Ectodermal cell (in vitro differentiated cells): ENCODE data around the gene PRKD3.

Experiments used
- H3K27ac ChIP-seq: 2 replicates; pipeline ENCODE4 v1.7.0; 2013; ENCODE audit warnings: mild to moderate bottlenecking, low read depth, low read length; ENCODE audit not compliant: insufficient read depth, poor library complexity, severe bottlenecking
- H3K27me3 ChIP-seq: 2 replicates; pipeline ENCODE4 v1.7.0; 2013; ENCODE audit warnings: mild to moderate bottlenecking, low read length; ENCODE audit not compliant: insufficient read depth, control insufficient read depth, poor library complexity, severe bottlenecking
- H3K36me3 ChIP-seq: one replicate; pipeline ENCODE4 v1.7.0; 2013; ENCODE audit warnings: low read length; ENCODE audit not compliant: control insufficient read depth, insufficient read depth
- H3K4me1 ChIP-seq: one replicate; pipeline ENCODE4 v1.7.0; 2013; ENCODE audit warnings: low read length; ENCODE audit not compliant: control insufficient read depth, insufficient read depth
- H3K4me3 ChIP-seq: 2 replicates; pipeline ENCODE4 v1.7.0; 2013; ENCODE audit warnings: low read depth, low read length, control low read depth; ENCODE audit not compliant: insufficient read depth
- H3K9me3 ChIP-seq: 2 replicates; pipeline ENCODE4 v1.7.0; 2013; ENCODE audit warnings: mild to moderate bottlenecking, low read length, moderate library complexity; ENCODE audit not compliant: control insufficient read depth
- WGBS, 2 experiments: methylation state at CpG; one replicate each; pipeline ENCODE4 v1.1.7; 2013; ENCODE audit warnings: missing lambda C conversion rate in 2 of 2; 5-methylcytosine and 5-hydroxymethylcytosine counted together

Gene PRKD3

DNA sequence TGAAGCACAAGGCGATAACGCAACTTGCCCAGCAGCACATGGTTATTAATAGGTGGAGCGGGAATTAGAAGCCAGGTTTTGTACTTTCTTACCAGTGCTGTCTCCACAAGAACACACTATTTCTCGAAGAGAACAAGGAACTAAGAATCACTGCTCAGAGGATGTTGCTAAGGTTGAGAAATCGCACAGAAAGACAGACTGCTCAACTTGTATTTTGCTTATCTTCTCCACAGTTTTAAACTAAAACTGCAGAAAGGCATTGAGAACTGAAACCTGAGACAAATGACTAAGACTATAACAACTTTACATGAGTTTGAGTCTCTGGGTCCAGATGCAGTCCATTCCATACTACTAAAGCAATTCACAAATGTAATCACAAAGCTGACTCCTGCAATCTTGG lies 6.2 kb downstream of the PRKD3 start:
- Histone ChIP-seq H3K27ac (no peak overlapping the region), H3K27me3 (no peaks in the 10 kb centered on the region), H3K9me3 (no peaks in the 10 kb centered on the region), H3K4me3 (no peak overlapping the region), H3K36me3 (no peaks in the 10 kb centered on the region), H3K4me1 (peaks cover 22% of the 10 kb centered on the region)
- WGBS, 2 experiments, result 95 to 100% methylated on average over 5 of the region's 5 CpGs

DNA sequence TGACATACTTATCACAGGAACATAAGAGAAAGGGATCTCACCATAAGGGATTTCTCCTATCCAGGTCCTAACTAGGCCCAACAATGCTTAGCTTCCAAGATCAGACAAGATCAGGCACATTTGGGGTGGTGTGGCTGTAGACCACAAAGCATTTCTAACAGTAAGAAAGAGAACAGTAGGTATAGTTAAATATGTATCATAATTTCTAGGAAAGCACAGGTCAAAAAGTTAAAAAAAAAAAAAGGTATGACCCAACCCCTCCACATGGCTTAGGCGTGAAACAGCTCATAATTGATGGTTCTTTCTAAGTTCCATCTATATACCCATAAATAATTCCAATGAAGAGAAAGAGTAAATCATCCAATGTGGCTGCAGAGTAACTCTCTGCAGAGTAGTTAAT lies 6.9 kb downstream of the PRKD3 start:
- no peaks in the 10 kb centered on the region for H3K27me3 ChIP-seq
- no peak overlapping the region for H3K4me3 ChIP-seq
- 92% methylated on average over 1 of the region's 1 CpG; no CpG with 5 or more reads in 1 of the 2 experiments for WGBS, 2 experiments
- H3K36me3 ChIP-seq, result no peaks in the 10 kb centered on the region
- no peaks in the 10 kb centered on the region for H3K9me3 ChIP-seq
- peaks cover 17% of the 10 kb centered on the region for H3K4me1 ChIP-seq
- H3K27ac ChIP-seq, result no peak overlapping the region

- Histone ChIP-seq H3K27ac (no peak overlapping the region), H3K36me3 (no peaks in the 10 kb centered on the region), H3K4me1 (peaks cover 2% of the 10 kb centered on the region), H3K4me3 (no peak overlapping the region), H3K9me3 (no peaks in the 10 kb centered on the region), H3K27me3 (no peaks in the 10 kb centered on the region)
- 93 to 94% methylated on average over 5 of the region's 5 CpGs for WGBS, 2 experiments
Observed at GRCh38 chr2:37316181-37316580, 8.5 kb downstream of the PRKD3 start.

- H3K4me1 ChIP-seq, result no peaks in the 10 kb centered on the region
- H3K27ac ChIP-seq, result no peak overlapping the region
- H3K4me3 ChIP-seq, result no peak overlapping the region
- no peaks in the 10 kb centered on the region for H3K36me3 ChIP-seq
- H3K9me3 ChIP-seq, result no peaks in the 10 kb centered on the region
- no peaks in the 10 kb centered on the region for H3K27me3 ChIP-seq
- WGBS, 2 experiments, result 79 to 92% methylated on average over 2 to 3 of the region's 3 CpGs
Observed at GRCh38 chr2:37315364-37315763, 9.3 kb downstream of the PRKD3 start.

GRCh38 chr2:37307500-37307899 lies 17.1 kb downstream of the PRKD3 start:
- H3K9me3 ChIP-seq, result no peaks in the 10 kb centered on the region
- no peak overlapping the region for H3K4me3 ChIP-seq
- H3K27ac ChIP-seq, result no peak overlapping the region
- H3K36me3 ChIP-seq, result no peaks in the 10 kb centered on the region
- H3K27me3 ChIP-seq, result no peaks in the 10 kb centered on the region
- WGBS, 2 experiments, result 94 to 100% methylated on average over 2 of the region's 2 CpGs
- no peaks in the 10 kb centered on the region for H3K4me1 ChIP-seq

GRCh38 chr2:37306024-37306423 lies 18.6 kb downstream of the PRKD3 start:
- Histone ChIP-seq H3K4me3 (no peak overlapping the region), H3K9me3 (no peaks in the 10 kb centered on the region), H3K4me1 (no peaks in the 10 kb centered on the region), H3K27me3 (no peaks in the 10 kb centered on the region), H3K27ac (no peak overlapping the region), H3K36me3 (no peaks in the 10 kb centered on the region)
- 88 to 89% methylated on average over 3 of the region's 3 CpGs for WGBS, 2 experiments

- whole genome bisulfite sequencing, 2 experiments, result 96% methylated on average over 9 of the region's 9 CpGs
Observed at GRCh38 chr2:37302701-37303252, 21.9 kb downstream of the PRKD3 start.

DNA sequence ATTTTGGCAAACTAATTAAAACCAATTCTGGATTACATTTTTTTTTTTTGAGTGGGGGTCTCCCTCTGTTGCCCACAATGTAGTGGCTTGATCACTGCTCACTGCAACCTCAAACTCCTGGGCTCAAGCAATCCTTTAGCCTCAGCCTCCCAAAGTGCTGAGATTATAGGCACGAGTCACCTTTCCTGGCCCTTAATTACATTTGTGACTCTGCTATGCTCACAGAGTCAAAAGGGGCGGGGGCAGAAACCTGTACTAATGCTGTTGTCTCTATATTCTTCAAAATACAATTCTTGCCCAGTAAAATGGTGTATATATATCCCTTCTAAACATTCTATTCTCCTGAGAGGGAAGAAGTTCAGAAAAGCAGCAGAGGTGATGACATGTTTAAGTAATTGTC lies 23.2 kb downstream of the PRKD3 start:
- Histone ChIP-seq H3K27ac (no peak overlapping the region), H3K36me3 (no peaks in the 10 kb centered on the region), H3K4me3 (no peak overlapping the region), H3K27me3 (no peaks in the 10 kb centered on the region), H3K4me1 (no peaks in the 10 kb centered on the region), H3K9me3 (no peaks in the 10 kb centered on the region)
- WGBS, 2 experiments, result 82 to 90% methylated on average over 2 of the region's 2 CpGs

More at GRCh38 chr2:37302701-37303252, 21.9 kb downstream of the PRKD3 start:
- Histone ChIP-seq H3K36me3 (no peaks in the 10 kb centered on the region), H3K27ac (no peak overlapping the region), H3K4me1 (no peaks in the 10 kb centered on the region), H3K9me3 (no peaks in the 10 kb centered on the region), H3K27me3 (no peaks in the 10 kb centered on the region), H3K4me3 (no peak overlapping the region)

GRCh38 chr2:37300578-37300977 lies 24.1 kb downstream of the PRKD3 start:
- H3K27me3 ChIP-seq, result no peaks in the 10 kb centered on the region
- H3K4me3 ChIP-seq, result no peak overlapping the region
- no peaks in the 10 kb centered on the region for H3K36me3 ChIP-seq
- no peak overlapping the region for H3K27ac ChIP-seq
- H3K4me1 ChIP-seq, result no peaks in the 10 kb centered on the region
- no peaks in the 10 kb centered on the region for H3K9me3 ChIP-seq
- WGBS, 2 experiments, result 93 to 98% methylated on average over 3 to 4 of the region's 4 CpGs

DNA sequence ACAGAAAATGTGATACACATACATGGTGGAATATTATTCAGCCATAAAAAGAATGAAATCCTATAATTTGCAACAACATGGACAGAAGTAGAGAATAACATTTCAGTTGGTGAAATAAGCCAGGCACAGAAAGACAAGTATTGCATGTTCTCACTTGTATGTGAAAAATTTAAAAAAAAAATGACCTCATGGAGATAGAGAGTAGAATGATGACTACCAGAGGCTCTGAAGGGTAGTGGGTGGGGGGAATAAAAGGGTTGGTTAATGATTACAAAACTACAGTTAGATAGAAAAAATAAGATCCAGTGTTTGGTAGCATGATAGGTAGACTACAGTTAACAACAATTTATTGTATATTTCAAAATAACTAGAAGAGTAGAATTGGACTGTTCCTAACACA lies 24.5 kb downstream of the PRKD3 start:
- Histone ChIP-seq H3K36me3 (no peaks in the 10 kb centered on the region), H3K4me1 (no peaks in the 10 kb centered on the region), H3K27me3 (no peaks in the 10 kb centered on the region), H3K27ac (no peak overlapping the region), H3K9me3 (no peaks in the 10 kb centered on the region), H3K4me3 (no peak overlapping the region)

- Histone ChIP-seq H3K9me3 (no peaks in the 10 kb centered on the region), H3K4me3 (no peak overlapping the region), H3K4me1 (no peaks in the 10 kb centered on the region), H3K36me3 (no peaks in the 10 kb centered on the region), H3K27me3 (no peaks in the 10 kb centered on the region), H3K27ac (no peak overlapping the region)
Observed at GRCh38 chr2:37297632-37298031, 27.0 kb downstream of the PRKD3 start.
